CD4-positive, alpha-beta T cell (primary cell): ENCODE data around the gene NKAIN2. TPM values are rescaled to one million over a fixed set of nuclear protein-coding genes. Genes with fewer than 3 reads are reported as not detected.

Experiments used
- ATAC-seq: fragments of 200-7000 bp; cut with Tn5 transposase; one replicate; pipeline ENCODE4 v1.10.0; 2022; ENCODE audit warnings: mild to moderate bottlenecking; ENCODE audit not compliant: poor library complexity
- CTCF ChIA-PET: fragments of 350-600 bp; sonication (Branson Sonifier 250); formaldehyde crosslinking; loops from one replicate; lab custom pipeline; 2021; ENCODE audit warnings: antibody characterized with exemption, inconsistent platforms; lab: Charles Lee
- POLR2A ChIA-PET: fragments of 350-600 bp; sonication (Branson Sonifier 250); formaldehyde crosslinking; loops from one replicate; lab custom pipeline; 2021; ENCODE audit warnings: antibody characterized with exemption, inconsistent platforms; lab: Charles Lee
- DNase-seq, 14 experiments: peaks; one replicate each; pipeline ENCODE4 v3.0.0-alpha.2; 2013 to 2020; ENCODE audit warnings: mixed read lengths in 2 of 14
- H3K27ac ChIP-seq, 2 donors: one replicate each; pipeline versions ENCODE4 v1.5.1 to v1.7.0; 2013; ENCODE audit warnings: low read length in 2 of 2, low read depth in 1 of 2, mild to moderate bottlenecking in 1 of 2
- H3K27me3 ChIP-seq, 2 experiments: 1 replicate in 1 of 2; 2 replicates in 1 of 2; pipeline versions ENCODE4 v1.6.1 to v1.7.0; 2013; ENCODE audit warnings: low read length in 2 of 2, control low read depth in 1 of 2, mild to moderate bottlenecking in 1 of 2, moderate library complexity in 1 of 2; ENCODE audit not compliant: insufficient read depth in 2 of 2, control insufficient read depth in 1 of 2
- H3K36me3 ChIP-seq: one replicate; pipeline ENCODE4 v1.6.1; 2013; ENCODE audit warnings: low read length, control low read depth; ENCODE audit not compliant: insufficient read depth
- H3K4me1 ChIP-seq: one replicate; pipeline ENCODE4 v1.6.1; 2013; ENCODE audit warnings: low read length, control low read depth; ENCODE audit not compliant: insufficient read depth
- H3K4me3 ChIP-seq: one replicate; pipeline ENCODE4 v1.5.1; 2013; ENCODE audit warnings: mild to moderate bottlenecking, low read length, moderate library complexity
- H3K9me3 ChIP-seq, 2 experiments: 1 replicate in 1 of 2; 2 replicates in 1 of 2; pipeline versions ENCODE4 v1.6.1 to v1.7.0; 2013; ENCODE audit warnings: low read length in 2 of 2, mild to moderate bottlenecking in 2 of 2, control low read depth in 1 of 2, moderate library complexity in 1 of 2; ENCODE audit not compliant: control insufficient read depth in 1 of 2, insufficient read depth in 1 of 2
- H3K27ac Mint-ChIP-seq: one replicate; pipeline ENCODE4 v1.8.0; 2020; ENCODE audit warnings: mixed read lengths
- H3K27me3 Mint-ChIP-seq: one replicate; pipeline ENCODE4 v1.8.0; 2021; ENCODE audit warnings: mixed read lengths
- H3K36me3 Mint-ChIP-seq: one replicate; pipeline ENCODE4 v1.8.0; 2021; ENCODE audit warnings: low read depth, mixed read lengths
- H3K4me1 Mint-ChIP-seq: one replicate; pipeline ENCODE4 v1.8.0; 2021; ENCODE audit warnings: low read depth, mixed read lengths
- H3K4me3 Mint-ChIP-seq: one replicate; pipeline ENCODE4 v1.8.0; 2020; ENCODE audit warnings: mild to moderate bottlenecking, mixed read lengths
- H3K9me3 Mint-ChIP-seq: one replicate; pipeline ENCODE4 v1.8.0; 2020; ENCODE audit warnings: mixed read lengths
- CTCF ChIP-seq: fragments of 200-600 bp; IDR thresholded peaks from one replicate; pipeline ENCODE4 v1.8.0; 2022; ENCODE audit warnings: antibody characterized with exemption, mild to moderate bottlenecking
- intact Hi-C, 2 experiments: fragments of 100-400 bp; cut with DNase I in 1 of 2; cut with micrococcal nuclease in 1 of 2; formaldehyde crosslinking; loops; one replicate each; pipeline versions ENCODE4 v1.15.1 to v1.9.0; 2023 to 2025; cut with DNase I, micrococcal nuclease
- total RNA-seq, 174 experiments: library from RNA in 2 of 174; stranded (reverse) in 2 of 174; gene quantifications; one replicate each; pipeline ENCODE4 v1.2.3 and lab custom pipeline; 2021 to 2026

The NKAIN2 gene
- total RNA-seq, 2 experiments from 2014 or later, result not detected

GRCh38 chr6:124199286-124199685, 395.6 kb downstream of the NKAIN2 start:
- Histone ChIP-seq H3K27ac (no peak overlapping the region), H3K4me1 (no peaks in the 10 kb centered on the region), H3K9me3 (no peaks in the 10 kb centered on the region), H3K36me3 (no peaks in the 10 kb centered on the region), H3K4me3 (no peak overlapping the region), H3K27me3 (no peaks in the 10 kb centered on the region)
- no peaks in the 10 kb centered on the region for H3K36me3 Mint-ChIP-seq
- H3K4me1 Mint-ChIP-seq, result no peaks in the 10 kb centered on the region
- ChIA-PET POLR2A (no interaction called here), CTCF (no interaction called here)
- H3K27me3 Mint-ChIP-seq, result no peaks in the 10 kb centered on the region
- DNase-seq (no peak), ATAC-seq (no peak)
- no peak overlapping the region for H3K4me3 Mint-ChIP-seq
- H3K9me3 Mint-ChIP-seq, result peaks cover 1% of the 10 kb centered on the region
- intact Hi-C loops, result no loop called here
- H3K27ac Mint-ChIP-seq, result no peak overlapping the region
- no peak for TF ChIP-seq CTCF

- H3K4me3 ChIP-seq, result no peak overlapping the region
- H3K9me3 Mint-ChIP-seq, result no peaks in the 10 kb centered on the region
- CTCF ChIA-PET, result no interaction called here
- intact Hi-C loops, result loop anchor here in 1 of 2 experiments (2.0 kb wide), 1 partner anchor 68 kb away; no protein-coding TSS in a partner anchor
- H3K4me1 Mint-ChIP-seq, result no peaks in the 10 kb centered on the region
- no peaks in the 10 kb centered on the region for H3K27me3 Mint-ChIP-seq
- ATAC-seq, result no peak
- no peaks in the 10 kb centered on the region for H3K4me1 ChIP-seq
- H3K4me3 Mint-ChIP-seq, result no peak overlapping the region
- H3K36me3 Mint-ChIP-seq, result no peaks in the 10 kb centered on the region
- no peaks in the 10 kb centered on the region for H3K9me3 ChIP-seq
- no peak for TF ChIP-seq CTCF
- H3K27me3 ChIP-seq, result no peaks in the 10 kb centered on the region
- H3K27ac Mint-ChIP-seq, result no peak overlapping the region
- DNase-seq, result no peak
- H3K36me3 ChIP-seq, result no peaks in the 10 kb centered on the region
- no peak overlapping the region for H3K27ac ChIP-seq
- POLR2A ChIA-PET, result no interaction called here
These were observed 397.0 kb downstream of the NKAIN2 start for GRCh38 chr6:124200661-124201060.

GRCh38 chr6:124203101-124203811, 399.6 kb downstream of the NKAIN2 start:
- no peak for DNase-seq
- no peak overlapping the region for H3K27ac ChIP-seq
- ChIA-PET CTCF (no interaction called here), POLR2A (no interaction called here)
- H3K4me1 Mint-ChIP-seq, result no peaks in the 10 kb centered on the region
- no peaks in the 10 kb centered on the region for H3K27me3 ChIP-seq
- intact Hi-C loops, result no loop called here
- H3K27ac Mint-ChIP-seq, result no peak overlapping the region
- H3K27me3 Mint-ChIP-seq, result no peaks in the 10 kb centered on the region
- no peaks in the 10 kb centered on the region for H3K36me3 Mint-ChIP-seq
- ATAC-seq, result no peak
- no peaks in the 10 kb centered on the region for H3K9me3 ChIP-seq
- no peaks in the 10 kb centered on the region for H3K36me3 ChIP-seq
- no peak overlapping the region for H3K4me3 ChIP-seq
- H3K4me1 ChIP-seq, result no peaks in the 10 kb centered on the region
- no peak for TF ChIP-seq CTCF
- no peaks in the 10 kb centered on the region for H3K9me3 Mint-ChIP-seq
- H3K4me3 Mint-ChIP-seq, result no peak overlapping the region
